Neuronal stem cell (in vitro differentiated cells): ENCODE measurements around the gene AMZ1.
"Not testable (repeated sequence)": the region's sequence is repeated elsewhere in the genome, so short reads cannot be mapped to it uniquely, and the experiment has no call there.

Source experiments
- DNase-seq: peaks from one replicate; pipeline ENCODE4 v3.0.0-alpha.2; 2013; ENCODE audit warnings: low spot score
- H2AFZ ChIP-seq: one replicate; pipeline ENCODE4 v1.6.1; 2013; ENCODE audit warnings: mild to moderate bottlenecking, low read length, inconsistent platforms
- H2AK5ac ChIP-seq: 2 replicates; pipeline ENCODE4 v1.6.1; 2013; ENCODE audit warnings: low read depth, mild to moderate bottlenecking, inconsistent platforms, low read length, moderate library complexity, mixed read lengths
- H2BK120ac ChIP-seq: 2 replicates; pipeline ENCODE4 v1.6.1; 2013; ENCODE audit warnings: low read depth, mild to moderate bottlenecking, inconsistent platforms, low read length, moderate library complexity, mixed read lengths
- H2BK12ac ChIP-seq: one replicate; pipeline ENCODE4 v1.6.1; 2013; ENCODE audit warnings: low read length, inconsistent platforms
- H2BK15ac ChIP-seq: 2 replicates; pipeline ENCODE4 v1.6.1; 2013; ENCODE audit warnings: mild to moderate bottlenecking, low read length, inconsistent platforms, mixed read lengths
- H2BK5ac ChIP-seq: one replicate; pipeline ENCODE4 v1.6.1; 2013; ENCODE audit warnings: inconsistent platforms, mild to moderate bottlenecking, low read length, moderate library complexity
- H3K14ac ChIP-seq: one replicate; pipeline ENCODE4 v1.6.1; 2013; ENCODE audit warnings: low read length, inconsistent platforms
- H3K18ac ChIP-seq: 2 replicates; pipeline ENCODE4 v1.6.1; 2013; ENCODE audit warnings: low read length, inconsistent platforms
- H3K23ac ChIP-seq: 2 replicates; pipeline ENCODE4 v1.6.1; 2013; ENCODE audit warnings: low read depth, mild to moderate bottlenecking, mixed read lengths, low read length, inconsistent platforms; ENCODE audit not compliant: poor library complexity
- H3K27ac ChIP-seq: replicated peaks from 3 replicates; pipeline ENCODE4 v1.5.1; 2013; ENCODE audit warnings: low read length, inconsistent platforms
- H3K27me3 ChIP-seq, 3 experiments: 2 replicates each; pipeline ENCODE4 v1.6.1; 2013; ENCODE audit warnings: low read length in 3 of 3, mild to moderate bottlenecking in 2 of 3, inconsistent platforms in 1 of 3, low read depth in 1 of 3, mixed read lengths in 1 of 3, moderate library complexity in 1 of 3; ENCODE audit not compliant: control insufficient read depth in 3 of 3, insufficient read depth in 3 of 3
- H3K36me3 ChIP-seq, 2 donors: replicated peaks in 1 of 2; 2 replicates each; pipeline ENCODE4 v1.6.1; 2013; ENCODE audit warnings: low read length in 2 of 2; ENCODE audit not compliant: control insufficient read depth in 2 of 2, insufficient read depth in 2 of 2
- H3K4ac ChIP-seq: 2 replicates; pipeline ENCODE4 v1.6.1; 2013; ENCODE audit warnings: inconsistent platforms, mild to moderate bottlenecking, low read length, moderate library complexity
- H3K4me1 ChIP-seq, 2 donors: 1 replicate in 1 of 2; 2 replicates in 1 of 2; pipeline ENCODE4 v1.6.1; 2013; ENCODE audit warnings: low read length in 2 of 2, low read depth in 1 of 2; ENCODE audit not compliant: control insufficient read depth in 2 of 2, insufficient read depth in 1 of 2
- H3K4me2 ChIP-seq: one replicate; pipeline ENCODE4 v1.6.1; 2013; ENCODE audit warnings: mild to moderate bottlenecking, low read length, inconsistent platforms; ENCODE audit not compliant: insufficient read depth, poor library complexity, severe bottlenecking
- H3K4me3 ChIP-seq, 2 donors: 2 replicates each; pipeline ENCODE4 v1.5.1; 2013; ENCODE audit warnings: low read length in 2 of 2, mild to moderate bottlenecking in 2 of 2, inconsistent platforms in 1 of 2, moderate library complexity in 1 of 2
- H3K79me1 ChIP-seq: one replicate; pipeline ENCODE4 v1.6.1; 2013; ENCODE audit warnings: low read depth, mild to moderate bottlenecking, inconsistent platforms, low read length, moderate library complexity
- H3K9ac ChIP-seq: one replicate; pipeline ENCODE4 v1.6.1; 2013; ENCODE audit warnings: mild to moderate bottlenecking, low read depth, low read length, inconsistent platforms; ENCODE audit not compliant: poor library complexity
- H3K9me3 ChIP-seq, 2 donors: replicated peaks in 1 of 2; 2 replicates each; pipeline versions ENCODE3 to v1.6.1; 2013; ENCODE audit warnings: low read length in 2 of 2, mild to moderate bottlenecking in 2 of 2, inconsistent platforms in 1 of 2, low read depth in 1 of 2, mixed read lengths in 1 of 2, moderate library complexity in 1 of 2; ENCODE audit not compliant: control insufficient read depth in 2 of 2, insufficient read depth in 1 of 2
- H4K8ac ChIP-seq: one replicate; pipeline ENCODE4 v1.6.1; 2013; ENCODE audit warnings: low read depth, mild to moderate bottlenecking, inconsistent platforms, low read length, moderate library complexity
- H4K91ac ChIP-seq: one replicate; pipeline ENCODE4 v1.6.1; 2013; ENCODE audit warnings: low read length, low read depth, mild to moderate bottlenecking, inconsistent platforms; ENCODE audit not compliant: poor library complexity
- WGBS, 2 donors: extraction: QIAGEN DNeasy Blood & Tissue Kit; methylation state at CpG; one replicate each; pipeline ENCODE4 v1.1.7; 2013; ENCODE audit warnings: missing lambda C conversion rate in 2 of 2, mixed read lengths in 1 of 2; ENCODE audit not compliant: insufficient read length in 2 of 2, insufficient replicate concordance in 1 of 2; ENCODE audit errors: extremely low coverage in 2 of 2; 5-methylcytosine and 5-hydroxymethylcytosine counted together

Gene AMZ1

GRCh38 chr7:2673214-2673613, 14.8 kb upstream of the AMZ1 start:
- H3K27ac ChIP-seq, H3K9ac ChIP-seq, H2BK15ac ChIP-seq, H3K9me3 ChIP-seq, H3K79me1 ChIP-seq, H3K14ac ChIP-seq, H3K4me3 ChIP-seq, H2BK120ac ChIP-seq, DNase-seq, H2BK12ac ChIP-seq, H3K4me2 ChIP-seq, H3K4ac ChIP-seq, H4K8ac ChIP-seq, H3K18ac ChIP-seq, H2AFZ ChIP-seq, H3K4me1 ChIP-seq, H2AK5ac ChIP-seq, H3K36me3 ChIP-seq, H3K23ac ChIP-seq, H2BK5ac ChIP-seq, H3K27me3 ChIP-seq, H4K91ac ChIP-seq: not testable (repeated sequence)
- no CpG with 5 or more reads among the region's 6 CpGs for WGBS, 2 donors

- Histone ChIP-seq H2BK5ac (no peak overlapping the region), H4K8ac (no peak overlapping the region), H3K27ac (no peak overlapping the region), H2AK5ac (no peak overlapping the region), H3K23ac (no peak overlapping the region), H2BK12ac (no peak overlapping the region), H3K9me3 (peaks cover 0 to 3% of the 10 kb centered on the region in 2 donors), H3K27me3 (no peaks in the 10 kb centered on the region), H2BK120ac (no peak overlapping the region), H3K4me2 (no peak overlapping the region), H2AFZ (no peak overlapping the region), H3K4me1 (peaks cover 0 to 2% of the 10 kb centered on the region in 2 donors), H3K14ac (no peak overlapping the region), H3K79me1 (no peaks in the 10 kb centered on the region), H3K4ac (no peak overlapping the region), H3K9ac (no peak overlapping the region), H4K91ac (no peak overlapping the region), H2BK15ac (no peak overlapping the region), H3K4me3 (no peak overlapping the region), H3K18ac (no peak overlapping the region), H3K36me3 (no peaks in the 10 kb centered on the region)
- DNase-seq: no peak
These were observed 14.1 kb upstream of the AMZ1 start for GRCh38 chr7:2673934-2674333.

GRCh38 chr7:2675256-2675764, 12.7 kb upstream of the AMZ1 start:
- Histone ChIP-seq H2BK12ac (no peak overlapping the region), H2BK120ac (no peak overlapping the region), H3K36me3 (no peaks in the 10 kb centered on the region), H3K79me1 (no peaks in the 10 kb centered on the region), H3K4me1 (peaks cover 0 to 2% of the 10 kb centered on the region in 2 donors), H3K9me3 (peaks cover 0 to 3% of the 10 kb centered on the region in 2 donors), H3K27me3 (no peaks in the 10 kb centered on the region), H3K9ac (no peak overlapping the region), H3K18ac (no peak overlapping the region), H3K4ac (no peak overlapping the region), H2AFZ (no peak overlapping the region), H2BK15ac (no peak overlapping the region), H3K27ac (no peak overlapping the region), H2BK5ac (no peak overlapping the region), H2AK5ac (no peak overlapping the region), H3K14ac (no peak overlapping the region), H3K4me2 (no peak overlapping the region), H3K4me3 (peak overlapping the region in 1 of 2 donors; percentile 36), H4K8ac (no peak overlapping the region), H4K91ac (no peak overlapping the region), H3K23ac (no peak overlapping the region)
- WGBS, 2 donors: no CpG with 5 or more reads among the region's 9 CpGs
- no peak for DNase-seq

- not testable (repeated sequence) for H3K4me3 ChIP-seq, H3K4me2 ChIP-seq, H2BK120ac ChIP-seq, H3K9me3 ChIP-seq, DNase-seq, H3K79me1 ChIP-seq, H3K27ac ChIP-seq, H3K4me1 ChIP-seq, H2BK12ac ChIP-seq, H3K14ac ChIP-seq, H4K8ac ChIP-seq, H3K27me3 ChIP-seq, H3K36me3 ChIP-seq, H3K23ac ChIP-seq, H2BK5ac ChIP-seq, H2BK15ac ChIP-seq, H3K18ac ChIP-seq, H4K91ac ChIP-seq, H3K4ac ChIP-seq, H3K9ac ChIP-seq, H2AK5ac ChIP-seq, H2AFZ ChIP-seq
- WGBS, 2 donors: no CpG with 5 or more reads among the region's 8 CpGs
These were observed 11.4 kb upstream of the AMZ1 start for GRCh38 chr7:2676576-2676975.
